ENCODE measurements around the gene RAB32.

The RAB32 gene

DNA sequence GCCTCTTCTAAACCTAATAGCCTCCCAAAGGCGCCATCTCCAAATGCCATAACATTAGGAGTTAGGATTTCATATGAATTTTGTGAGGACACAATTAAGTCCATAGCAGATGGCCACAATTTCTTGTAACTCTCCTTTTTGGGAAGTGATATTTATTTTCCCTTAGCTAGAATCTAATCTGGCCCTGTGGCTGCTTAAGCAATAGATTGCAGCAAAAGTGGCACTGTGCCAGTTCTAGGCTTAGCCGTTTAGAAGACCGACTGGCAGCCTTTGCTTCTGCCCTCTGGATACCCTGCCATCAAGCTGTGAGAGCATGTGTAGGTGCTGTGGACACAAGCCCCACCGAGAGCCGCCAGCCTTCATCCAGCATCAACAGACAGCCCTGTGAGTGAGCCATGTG is 39.2 kb downstream of the RAB32 start:
- no peak for DNase-seq (ENCODE audit: low read depth)

DNA sequence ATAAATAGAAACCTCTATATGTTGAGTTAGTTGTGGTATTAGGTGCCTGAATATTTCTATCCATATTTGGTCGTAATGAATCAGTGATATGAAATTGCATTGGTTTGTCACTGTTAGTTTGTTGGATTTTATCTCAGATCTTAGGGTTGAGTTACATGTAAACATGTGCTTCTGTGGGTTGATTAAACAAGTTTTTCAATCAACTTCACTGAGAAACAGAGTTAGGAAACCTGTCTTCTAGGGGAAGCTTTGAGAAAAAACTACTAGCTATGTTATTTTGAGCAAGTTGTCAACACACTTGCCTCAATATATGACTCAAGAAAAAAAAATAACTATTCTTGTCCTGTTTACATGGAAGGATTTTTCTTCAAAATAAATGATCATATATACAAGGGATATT is 40.3 kb downstream of the RAB32 start:
- no peak for DNase-seq (ENCODE audit: low read depth)

DNA sequence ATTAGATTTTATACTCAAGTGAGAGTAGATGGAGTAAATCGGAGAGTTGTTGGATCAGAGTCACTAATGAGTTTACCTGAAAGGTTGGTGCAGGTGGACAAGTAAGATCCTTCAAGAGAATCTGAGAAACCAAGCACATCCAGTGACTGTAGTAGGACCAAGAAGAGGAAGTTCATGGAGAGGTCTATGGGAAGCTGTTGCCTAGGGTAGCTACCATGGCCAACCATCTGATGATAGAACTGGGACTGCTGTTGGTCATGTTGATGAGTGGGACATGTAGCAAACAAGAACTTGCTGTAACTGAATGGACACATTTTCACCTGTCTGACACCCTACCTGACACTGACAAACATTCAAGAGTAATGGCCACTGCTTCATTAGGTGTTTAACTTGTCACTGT is 43.8 kb downstream of the RAB32 start:
- no peak for DNase-seq (ENCODE audit: low read depth)

DNA sequence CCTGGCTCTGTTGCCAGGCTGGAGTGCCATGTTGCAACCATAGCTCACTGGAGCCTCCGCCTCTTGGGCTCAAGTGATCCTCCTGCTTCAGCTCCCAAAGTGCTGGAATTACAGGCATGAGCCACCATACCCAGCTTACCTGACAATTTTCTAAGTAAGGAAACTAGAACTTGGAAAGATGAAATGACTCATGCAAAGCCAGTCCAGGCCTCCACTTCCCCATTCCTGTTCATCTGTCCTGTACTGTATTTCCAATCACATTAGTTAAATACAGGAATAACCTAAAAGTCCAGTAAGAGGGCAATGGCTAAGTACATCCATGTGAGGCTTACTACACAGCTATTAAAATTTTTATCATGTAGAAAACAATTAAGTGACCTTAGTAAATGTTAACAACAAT is 46.9 kb downstream of the RAB32 start:
- DNase-seq (ENCODE audit: low read depth), result no peak

DNA sequence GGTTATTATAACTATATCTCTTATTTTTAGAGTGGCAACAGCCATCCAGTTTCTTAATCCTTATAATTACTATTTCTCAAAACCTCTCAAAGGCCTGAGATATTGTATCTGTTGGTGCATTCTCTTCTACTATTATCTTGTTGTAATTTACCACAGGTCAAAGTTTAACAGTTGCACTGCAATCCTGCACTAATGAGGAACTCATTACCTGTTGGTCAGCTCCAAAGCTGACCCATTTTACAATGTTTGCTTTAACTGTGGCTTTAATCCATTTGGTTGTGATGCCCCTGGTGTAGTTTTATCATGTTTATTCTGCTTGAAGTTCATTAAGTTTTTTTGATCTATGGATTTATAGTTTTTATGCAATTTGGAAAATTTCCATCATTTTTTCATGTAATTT is 48.8 kb downstream of the RAB32 start:
- no peak for DNase-seq (ENCODE audit: low read depth)

DNA sequence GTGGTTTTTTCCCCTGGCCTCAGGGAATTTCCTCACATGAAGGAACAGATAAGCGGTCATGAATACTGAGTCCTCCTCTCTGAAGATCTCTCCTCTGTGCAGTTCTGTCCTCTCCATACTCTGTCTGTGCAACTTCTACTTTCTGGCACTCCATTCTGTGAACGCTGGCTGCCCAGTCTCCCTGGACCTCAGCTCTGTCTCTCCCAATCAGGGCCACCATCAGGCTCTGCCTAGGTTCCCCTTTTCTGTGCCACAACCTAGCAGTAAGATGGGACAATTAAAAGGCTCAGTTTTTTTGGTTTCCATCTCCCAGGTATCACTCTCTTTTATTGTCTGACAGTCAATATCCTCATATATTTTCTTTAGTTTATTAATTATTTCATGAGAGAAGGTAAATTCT is 50.4 kb downstream of the RAB32 start:
- DNase-seq (ENCODE audit: low read depth), result no peak

DNA sequence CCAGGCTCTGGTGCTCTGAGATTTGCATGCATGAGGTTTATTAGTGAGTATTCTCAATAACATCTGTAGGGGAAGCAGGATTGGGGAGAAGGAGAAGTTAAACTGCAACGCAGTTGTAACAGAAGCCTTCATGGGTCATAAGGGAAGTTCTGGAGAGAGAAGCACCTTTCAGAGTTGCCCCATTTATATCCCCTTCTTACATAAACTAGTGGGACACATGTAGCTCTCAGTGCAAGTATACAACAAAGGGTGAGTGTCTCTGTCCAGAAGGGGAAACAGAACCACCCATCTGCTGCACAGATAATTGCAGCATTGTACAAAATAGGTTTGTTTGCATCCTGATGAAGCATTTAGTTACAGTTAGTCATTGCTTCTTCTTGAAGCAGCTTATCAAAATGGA is 50.9 kb downstream of the RAB32 start:
- no peak for DNase-seq (ENCODE audit: low read depth)

DNA sequence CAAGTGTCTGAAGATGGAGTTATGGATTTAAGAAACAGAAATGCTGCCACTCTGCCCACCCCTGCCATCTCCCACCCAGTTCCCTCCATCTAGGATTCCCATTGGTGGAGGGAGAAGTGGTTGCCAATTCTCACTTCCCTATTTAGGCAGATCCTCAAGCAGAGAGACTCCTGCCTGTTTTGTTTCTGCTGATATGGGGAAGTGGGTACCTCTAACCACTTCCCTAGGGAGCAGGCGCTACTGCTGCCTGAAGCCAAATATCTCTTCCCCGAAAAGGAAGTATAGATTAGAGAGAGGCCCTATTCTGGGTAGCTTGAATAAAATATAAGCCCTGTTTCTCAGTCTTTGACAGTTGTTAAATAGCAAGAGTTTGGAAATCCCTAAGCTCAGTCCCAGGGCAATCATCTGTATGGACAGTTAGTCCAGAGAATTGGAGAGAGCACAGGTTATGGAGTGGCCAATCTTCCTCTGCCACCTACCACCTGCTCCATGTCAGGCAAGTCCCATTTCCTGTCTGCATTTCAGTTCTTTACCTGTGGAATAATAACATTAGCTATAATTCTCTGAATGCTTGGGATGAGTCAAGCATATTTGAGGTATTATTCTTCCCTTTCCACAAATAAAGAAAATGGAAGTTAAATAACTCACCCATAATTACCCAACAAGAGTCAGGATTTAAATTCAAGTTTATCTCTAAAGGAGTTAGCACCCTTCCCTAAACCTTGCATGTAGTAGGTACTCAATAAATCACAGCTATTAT is 52.5 kb downstream of the RAB32 start:
- no peak for DNase-seq (ENCODE audit: low read depth)

DNA sequence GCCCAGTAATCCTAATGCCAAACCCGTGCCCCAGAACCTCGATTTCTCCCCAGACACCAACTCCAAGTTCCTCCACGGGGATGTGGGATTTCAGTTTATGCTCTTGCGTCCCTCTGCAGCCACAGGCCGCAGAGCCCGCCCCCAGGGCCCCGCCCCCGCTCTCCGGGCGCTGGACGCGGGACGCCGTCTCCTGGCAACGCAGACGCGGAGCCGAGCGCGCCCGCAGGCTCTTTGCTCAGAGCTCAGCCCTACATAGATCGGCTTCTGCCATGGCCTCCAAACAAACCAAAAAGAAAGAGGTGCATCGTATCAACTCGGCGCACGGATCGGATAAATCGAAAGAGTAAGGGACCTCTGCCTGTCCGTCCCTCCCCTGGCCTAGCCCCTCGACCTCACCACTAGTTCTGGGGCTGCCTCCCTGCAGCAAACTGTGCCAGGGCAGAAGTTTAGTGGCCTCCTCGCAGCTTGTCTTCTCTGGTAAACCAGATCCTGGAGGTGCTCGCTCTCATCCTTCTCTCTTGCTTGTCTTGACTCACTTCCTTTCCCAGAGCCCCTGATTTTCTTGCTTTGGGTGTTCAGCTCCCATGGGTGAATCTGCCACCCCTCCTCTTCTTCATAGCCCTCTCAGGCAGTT is 55.3 kb downstream of the RAB32 start, which contains the start of gene ADGB:
ADGB (plus strand) TSS at position 201 of the 634 bp plus-strand sequence; CDS start at position 270, 69 bp downstream.
- no peak for DNase-seq (ENCODE audit: low read depth)

DNA sequence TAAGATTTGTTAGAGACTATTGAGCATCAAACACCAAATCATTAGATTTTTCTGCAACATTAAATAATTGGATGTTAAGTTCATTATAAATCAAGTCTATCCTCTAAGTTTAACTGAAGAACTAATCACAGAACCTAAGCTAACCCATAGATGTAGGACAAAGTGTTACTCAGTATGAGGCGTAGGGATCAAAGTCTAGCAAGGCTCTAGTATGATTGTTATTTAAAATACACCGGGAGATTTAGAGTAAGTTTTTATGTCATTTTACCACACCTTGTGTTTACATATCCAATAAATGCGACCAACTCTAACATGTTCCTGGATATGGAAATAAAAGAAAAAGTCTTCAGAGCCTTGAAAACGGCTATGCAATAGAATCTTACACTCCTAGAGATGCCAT is 57.7 kb downstream of the RAB32 start:
- DNase-seq (ENCODE audit: low read depth), result no peak

DNA sequence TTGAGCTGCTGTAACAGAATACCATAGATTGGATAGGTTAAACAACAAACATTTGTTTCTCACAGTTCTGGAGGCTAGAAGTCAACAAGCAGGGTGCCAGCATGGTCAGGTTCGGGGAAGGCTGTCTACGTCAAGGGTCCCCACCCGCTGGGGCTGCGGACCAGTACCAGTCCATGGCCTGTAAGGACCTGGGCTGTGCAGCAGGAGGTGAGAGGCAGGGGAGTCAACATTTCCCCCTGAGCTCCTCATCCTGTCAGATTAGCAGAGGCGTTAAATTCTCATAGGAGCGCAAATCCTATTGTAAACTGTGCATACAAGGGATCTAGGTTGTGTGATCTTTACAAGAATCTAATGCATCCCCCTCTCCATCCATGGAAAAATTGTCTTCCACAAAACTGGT is 58.9 kb downstream of the RAB32 start:
- no peak for DNase-seq (ENCODE audit: low read depth)

All from stimulated activated CD8-positive, alpha-beta memory T cell treated with anti-CD3 and anti-CD28 coated beads, Interleukin-7, amount 100 ng/mL, for 24 hours (primary cell).